ENCODE results near the gene RSKR. TPM values are rescaled to one million over a fixed set of nuclear protein-coding genes. Genes with fewer than 3 reads are reported as not detected.

RSKR gene
- total RNA-seq, 8 experiments from 2014 or later = 4.0 to 34.1 (median 15.6) TPM

GRCh38 chr17:28644787-28645575 is 31.0 kb upstream of the RSKR start, which contains the start of gene BLTP2:
Gene BLTP2 (minus strand): TSS chr17:28645158. CDS start chr17:28645056, 102 bp downstream.
- H3K4me3 ChIP-seq = peak within 1 kb of the TSS; percentile 85 to 95 (median 92)
- ATAC-seq (replicated peaks in 6 of 8) = peak; percentile 91 to 98 (median 96)
- in situ Hi-C loops (cut with MboI; ENCODE audit: low pct_unique_long_range_greater_than_20kb in 2 of 9, low sequenced_read_pairs in 9 of 9, unreplicated experiment in 9 of 9) = no loop called here
- H3K27ac ChIP-seq = peak within 1 kb of the TSS; percentile 92 to 94
- H3K4me1 ChIP-seq (replicated peaks in 1 of 2) = peaks cover 10% of the 10 kb centered on the region in 2 donors
- WGBS, 10 experiments = 0% methylated on average over 1 to 2 of the region's 89 CpGs; no CpG with 5 or more reads in 8 of the 10 experiments

- ATAC-seq (replicated peaks in 6 of 8) = peak in 3 of 8 experiments; percentile 3 to 10 (median 7)
These were observed 30.2 kb upstream of the RSKR start for GRCh38 chr17:28643983-28644786.

GRCh38 chr17:28641579-28641978 is 27.6 kb upstream of the RSKR start:
- no peak for ATAC-seq (replicated peaks in 6 of 8)
- no peak overlapping the region for H3K4me3 ChIP-seq

More at GRCh38 chr17:28643983-28644786, 30.2 kb upstream of the RSKR start:
- Histone ChIP-seq H3K27ac (peak overlapping the region; percentile 92 to 94), H3K4me1 (replicated peaks in 1 of 2) (peaks cover 10% of the 10 kb centered on the region in 2 donors), H3K4me3 (peak overlapping the region; percentile 85 to 95 (median 92))
- WGBS, 10 experiments = 0 to 6% (median 1%) methylated on average over 3 to 6 of the region's 18 CpGs; no CpG with 5 or more reads in 4 of the 10 experiments
- in situ Hi-C loops (cut with MboI; ENCODE audit: low pct_unique_long_range_greater_than_20kb in 2 of 9, low sequenced_read_pairs in 9 of 9, unreplicated experiment in 9 of 9) = no loop called here

GRCh38 chr17:28635506-28635905 is 21.5 kb upstream of the RSKR start:
- in situ Hi-C loops (cut with MboI; ENCODE audit: low pct_unique_long_range_greater_than_20kb in 2 of 9, low sequenced_read_pairs in 9 of 9, unreplicated experiment in 9 of 9) = no loop called here
- no peaks in the 10 kb centered on the region for H3K4me1 ChIP-seq (replicated peaks in 1 of 2)
- no peak overlapping the region for H3K4me3 ChIP-seq
- no peak for ATAC-seq (replicated peaks in 6 of 8)
- H3K27ac ChIP-seq = no peak overlapping the region
- WGBS, 10 experiments = 100% methylated on average over 1 of the region's 1 CpG; no CpG with 5 or more reads in 9 of the 10 experiments

More at GRCh38 chr17:28641579-28641978, 27.6 kb upstream of the RSKR start:
- peaks cover 8% of the 10 kb centered on the region in 2 donors for H3K4me1 ChIP-seq (replicated peaks in 1 of 2)
- no peak overlapping the region for H3K27ac ChIP-seq
- in situ Hi-C loops (cut with MboI; ENCODE audit: low pct_unique_long_range_greater_than_20kb in 2 of 9, low sequenced_read_pairs in 9 of 9, unreplicated experiment in 9 of 9) = no loop called here
- WGBS, 10 experiments = 94 to 100% (median 100%) methylated on average over 1 to 2 of the region's 2 CpGs; no CpG with 5 or more reads in 6 of the 10 experiments

- H3K4me1 ChIP-seq (replicated peaks in 1 of 2) = no peaks in the 10 kb centered on the region
- WGBS, 10 experiments = 60 to 95% (median 90%) methylated on average over 1 to 8 of the region's 14 CpGs; no CpG with 5 or more reads in 4 of the 10 experiments
- H3K27ac ChIP-seq = no peak overlapping the region
- no peak for ATAC-seq (replicated peaks in 6 of 8)
- in situ Hi-C loops (cut with MboI; ENCODE audit: low pct_unique_long_range_greater_than_20kb in 2 of 9, low sequenced_read_pairs in 9 of 9, unreplicated experiment in 9 of 9) = no loop called here
- no peak overlapping the region for H3K4me3 ChIP-seq
These were observed 20.4 kb upstream of the RSKR start for GRCh38 chr17:28634206-28634865.

GRCh38 chr17:28626818-28627217 is 12.8 kb upstream of the RSKR start:
- Histone ChIP-seq H3K4me1 (replicated peaks in 1 of 2) (no peaks in the 10 kb centered on the region), H3K27ac (no peak overlapping the region), H3K4me3 (no peak overlapping the region)
- in situ Hi-C loops (cut with MboI; ENCODE audit: low pct_unique_long_range_greater_than_20kb in 2 of 9, low sequenced_read_pairs in 9 of 9, unreplicated experiment in 9 of 9) = no loop called here
- no peak for ATAC-seq (replicated peaks in 6 of 8)
- WGBS, 10 experiments = 73 to 100% (median 84%) methylated on average over 1 to 3 of the region's 4 CpGs; no CpG with 5 or more reads in 4 of the 10 experiments

- Histone ChIP-seq H3K4me1 (replicated peaks in 1 of 2) (no peaks in the 10 kb centered on the region), H3K27ac (no peak overlapping the region), H3K4me3 (no peak overlapping the region)
- no peak for ATAC-seq (replicated peaks in 6 of 8)
- WGBS, 10 experiments = 90 to 100% (median 96%) methylated on average over 1 to 2 of the region's 2 CpGs; no CpG with 5 or more reads in 6 of the 10 experiments
- in situ Hi-C loops (cut with MboI; ENCODE audit: low pct_unique_long_range_greater_than_20kb in 2 of 9, low sequenced_read_pairs in 9 of 9, unreplicated experiment in 9 of 9) = loop anchor here in 1 of 9 experiments (25.0 kb wide), 1 partner anchor 88 kb away; the partner anchor contains the start of genes PROCA1, RAB34 and RPL23A
These were observed 10.2 kb upstream of the RSKR start for GRCh38 chr17:28624148-28624547.

GRCh38 chr17:28623696-28624095 is 9.7 kb upstream of the RSKR start:
- no peak overlapping the region for H3K27ac ChIP-seq
- no peak overlapping the region for H3K4me3 ChIP-seq
- H3K4me1 ChIP-seq (replicated peaks in 1 of 2) = no peaks in the 10 kb centered on the region
- no peak for ATAC-seq (replicated peaks in 6 of 8)
- 81 to 100% (median 90%) methylated on average over 1 to 4 of the region's 4 CpGs; no CpG with 5 or more reads in 3 of the 10 experiments for WGBS, 10 experiments
- in situ Hi-C loops (cut with MboI; ENCODE audit: low pct_unique_long_range_greater_than_20kb in 2 of 9, low sequenced_read_pairs in 9 of 9, unreplicated experiment in 9 of 9) = loop anchor here in 1 of 9 experiments (25.0 kb wide), 1 partner anchor 89 kb away; the partner anchor contains the start of genes PROCA1, RAB34 and RPL23A

- Histone ChIP-seq H3K27ac (no peak overlapping the region), H3K4me3 (no peak overlapping the region), H3K4me1 (replicated peaks in 1 of 2) (no peaks in the 10 kb centered on the region)
- in situ Hi-C loops (cut with MboI; ENCODE audit: low pct_unique_long_range_greater_than_20kb in 2 of 9, low sequenced_read_pairs in 9 of 9, unreplicated experiment in 9 of 9) = loop anchor here in 1 of 9 experiments (25.0 kb wide), 1 partner anchor 90 kb away; the partner anchor contains the start of genes PROCA1, RAB34 and RPL23A
- no peak for ATAC-seq (replicated peaks in 6 of 8)
- WGBS, 10 experiments = 86 to 100% (median 96%) methylated on average over 1 to 3 of the region's 3 CpGs; no CpG with 5 or more reads in 3 of the 10 experiments
These were observed 8.2 kb upstream of the RSKR start for GRCh38 chr17:28622186-28622585.

- ATAC-seq (replicated peaks in 6 of 8) = no peak
- Histone ChIP-seq H3K4me1 (replicated peaks in 1 of 2) (no peaks in the 10 kb centered on the region), H3K4me3 (no peak overlapping the region), H3K27ac (no peak overlapping the region)
- in situ Hi-C loops (cut with MboI; ENCODE audit: low pct_unique_long_range_greater_than_20kb in 2 of 9, low sequenced_read_pairs in 9 of 9, unreplicated experiment in 9 of 9) = loop anchor here in 1 of 9 experiments (25.0 kb wide), 1 partner anchor 92 kb away; the partner anchor contains the start of genes PROCA1, RAB34 and RPL23A
- WGBS, 10 experiments = 61 to 100% (median 93%) methylated on average over 1 to 2 of the region's 2 CpGs; no CpG with 5 or more reads in 3 of the 10 experiments
These were observed 6.0 kb upstream of the RSKR start for GRCh38 chr17:28620010-28620409.

- no peaks in the 10 kb centered on the region for H3K4me1 ChIP-seq (replicated peaks in 1 of 2)
- no peak for ATAC-seq (replicated peaks in 6 of 8)
- no peak overlapping the region for H3K27ac ChIP-seq
- in situ Hi-C loops (cut with MboI; ENCODE audit: low pct_unique_long_range_greater_than_20kb in 2 of 9, low sequenced_read_pairs in 9 of 9, unreplicated experiment in 9 of 9) = loop anchor here in 1 of 9 experiments (25.0 kb wide), 1 partner anchor 94 kb away; the partner anchor contains the start of genes PROCA1, RAB34 and RPL23A
- H3K4me3 ChIP-seq = no peak overlapping the region
- WGBS, 10 experiments = 67 to 100% (median 89%) methylated on average over 1 to 3 of the region's 3 CpGs; no CpG with 5 or more reads in 2 of the 10 experiments
These were observed 4.5 kb upstream of the RSKR start for GRCh38 chr17:28618464-28618863.

- Histone ChIP-seq H3K27ac (no peak overlapping the region), H3K4me1 (replicated peaks in 1 of 2) (no peaks in the 10 kb centered on the region), H3K4me3 (no peak overlapping the region)
- no peak for ATAC-seq (replicated peaks in 6 of 8)
- in situ Hi-C loops (cut with MboI; ENCODE audit: low pct_unique_long_range_greater_than_20kb in 2 of 9, low sequenced_read_pairs in 9 of 9, unreplicated experiment in 9 of 9) = loop anchor here in 1 of 9 experiments (25.0 kb wide), 1 partner anchor 96 kb away; the partner anchor contains the start of genes PROCA1, RAB34 and RPL23A
- WGBS, 10 experiments = 70 to 100% (median 86%) methylated on average over 1 to 6 of the region's 7 CpGs; no CpG with 5 or more reads in 3 of the 10 experiments
These were observed 2.3 kb upstream of the RSKR start for GRCh38 chr17:28616281-28616680.

Measured in motor neuron (in vitro differentiated cells).